Keratinocyte (primary cell): Measurements from ENCODE around the gene GHITM.

Source experiments
- EZH2 ChIP-seq: IDR thresholded peaks from one replicate; pipeline ENCODE4 v1.6.1; 2012; ENCODE audit warnings: inconsistent platforms, mild to moderate bottlenecking, low read length, moderate library complexity
- TF ChIP-seq, protein P1 (sequence below), 3 experiments: IDR thresholded peaks in 1 of 3; conservative IDR thresholded peaks in 1 of 3; optimal IDR thresholded peaks in 1 of 3; 2 replicates in 2 of 3; 3 replicates in 1 of 3; pipeline versions ENCODE3 to v1.5.1; 2011; ENCODE audit warnings: low read length in 3 of 3, mild to moderate bottlenecking in 3 of 3, moderate library complexity in 2 of 3, control low read depth in 1 of 3, inconsistent platforms in 1 of 3; ENCODE audit not compliant: insufficient read depth in 2 of 3; ENCODE audit errors: extremely low read depth in 1 of 3

DNA sequence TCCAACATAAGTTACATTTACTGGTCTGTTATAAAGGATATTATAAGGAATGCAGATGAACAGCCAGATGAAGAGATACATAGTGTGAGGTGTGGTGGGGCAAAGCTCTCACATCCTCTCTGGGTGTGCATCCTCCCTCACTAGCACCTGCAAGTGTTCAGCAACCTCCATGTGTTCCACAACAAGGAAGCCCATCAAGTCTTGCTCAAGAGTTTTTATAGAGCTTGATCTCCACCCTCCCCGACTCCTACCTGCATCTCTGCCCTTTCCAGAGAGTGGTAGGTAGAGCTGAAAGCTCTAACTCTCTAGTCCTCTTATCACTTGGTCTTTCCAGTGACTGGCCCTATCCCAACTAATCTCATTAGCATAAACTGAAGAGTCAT, 12.5 kb upstream of the GHITM start:
- TF ChIP-seq, protein P1, sequence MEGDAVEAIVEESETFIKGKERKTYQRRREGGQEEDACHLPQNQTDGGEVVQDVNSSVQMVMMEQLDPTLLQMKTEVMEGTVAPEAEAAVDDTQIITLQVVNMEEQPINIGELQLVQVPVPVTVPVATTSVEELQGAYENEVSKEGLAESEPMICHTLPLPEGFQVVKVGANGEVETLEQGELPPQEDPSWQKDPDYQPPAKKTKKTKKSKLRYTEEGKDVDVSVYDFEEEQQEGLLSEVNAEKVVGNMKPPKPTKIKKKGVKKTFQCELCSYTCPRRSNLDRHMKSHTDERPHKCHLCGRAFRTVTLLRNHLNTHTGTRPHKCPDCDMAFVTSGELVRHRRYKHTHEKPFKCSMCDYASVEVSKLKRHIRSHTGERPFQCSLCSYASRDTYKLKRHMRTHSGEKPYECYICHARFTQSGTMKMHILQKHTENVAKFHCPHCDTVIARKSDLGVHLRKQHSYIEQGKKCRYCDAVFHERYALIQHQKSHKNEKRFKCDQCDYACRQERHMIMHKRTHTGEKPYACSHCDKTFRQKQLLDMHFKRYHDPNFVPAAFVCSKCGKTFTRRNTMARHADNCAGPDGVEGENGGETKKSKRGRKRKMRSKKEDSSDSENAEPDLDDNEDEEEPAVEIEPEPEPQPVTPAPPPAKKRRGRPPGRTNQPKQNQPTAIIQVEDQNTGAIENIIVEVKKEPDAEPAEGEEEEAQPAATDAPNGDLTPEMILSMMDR (optimal IDR thresholded peaks at IDR 0.05 in 1 of 3, IDR thresholded peaks at IDR 0.05 in 1 of 3, conservative IDR thresholded peaks at IDR 0.05 in 1 of 3; ENCODE audit: extremely low read depth in 1 of 3, insufficient read depth in 2 of 3, low read length in 3 of 3) = no peak
- TF ChIP-seq EZH2 = no peak
